Thoracic aorta (tissue), 2 donors: ENCODE measurements around the gene FANCL. TPM values are rescaled to one million over a fixed set of nuclear protein-coding genes. Genes with fewer than 3 reads are reported as not detected.
"Not testable (repeated sequence)": the region's sequence is repeated elsewhere in the genome, so short reads cannot be mapped to it uniquely, and the experiment has no call there.

Experiments
- ATAC-seq: fragments of 150-250 bp; one replicate; pipeline ENCODE4 v1.8.0; 2017; ENCODE audit warnings: low read depth; ENCODE audit not compliant: insufficient number of reproducible peaks, low FRiP score
- DNase-seq: peaks from one replicate; pipeline ENCODE4 v3.0.0-alpha.2; 2020; ENCODE audit warnings: low spot score
- H3K27ac ChIP-seq, 2 donors: fragments of 200-600 bp; sonication (generic); 1 replicate in 1 of 2; 2 replicates in 1 of 2; pipeline ENCODE4 v1.5.1; 2016; ENCODE audit warnings: mild to moderate bottlenecking in 2 of 2, moderate library complexity in 2 of 2
- H3K27me3 ChIP-seq: fragments of 200-600 bp; sonication (generic); replicated peaks from 2 replicates; pipeline ENCODE4 v1.6.0; 2016; ENCODE audit warnings: mild to moderate bottlenecking; ENCODE audit not compliant: insufficient read depth
- H3K36me3 ChIP-seq: fragments of 200-600 bp; sonication (generic); one replicate; pipeline ENCODE4 v1.5.1; 2016
- H3K4me1 ChIP-seq, 2 donors: fragments of 200-600 bp; sonication (generic); 1 replicate in 1 of 2; 2 replicates in 1 of 2; pipeline versions ENCODE4 v1.5.1 to v1.6.0; 2016; ENCODE audit warnings: low read depth in 2 of 2, mild to moderate bottlenecking in 1 of 2; ENCODE audit not compliant: control insufficient read depth in 1 of 2
- H3K4me3 ChIP-seq: fragments of 200-600 bp; sonication (generic); 2 replicates; pipeline ENCODE4 v1.5.1; 2016; ENCODE audit warnings: mild to moderate bottlenecking
- H3K9me3 ChIP-seq: fragments of 200-600 bp; sonication (generic); 2 replicates; pipeline ENCODE4 v1.5.1; 2016
- total RNA-seq, 2 donors: library from RNA; depleted of rRNA; stranded (reverse); fragments of >200 nt; gene quantifications; one replicate each; pipeline versions ENCODE4 v1.1.0 to v1.2.3, GENCODE V29; 2016
- TF ChIP-seq, protein P1 (sequence below): fragments of 200-600 bp; sonication (generic); IDR thresholded peaks from one replicate; pipeline ENCODE4 v1.5.1; 2019; ENCODE audit warnings: antibody characterized with exemption

FANCL gene
- total RNA-seq, 2 donors from 2014 or later = 16.5 to 20.2 TPM

DNA sequence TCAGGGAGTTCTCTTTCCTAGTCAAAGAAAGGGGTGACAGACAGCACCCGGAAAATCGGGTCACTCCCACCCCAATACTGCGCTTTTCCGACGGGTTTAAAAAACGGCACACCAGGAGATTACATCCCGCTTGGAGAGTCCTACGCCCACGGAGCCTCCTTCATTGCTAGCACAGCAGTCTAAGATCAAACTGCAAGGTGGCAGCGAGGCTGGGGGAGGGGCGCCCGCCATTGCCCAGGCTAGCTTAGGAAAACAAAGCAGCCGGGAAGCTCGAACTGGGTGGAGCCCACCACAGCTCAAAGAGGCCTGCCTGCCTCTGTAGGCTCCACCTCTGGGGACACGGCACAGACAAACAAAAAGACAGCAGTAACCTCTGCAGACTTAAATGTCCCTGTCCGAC is 69.3 kb downstream of the FANCL start:
- not testable (repeated sequence) for ATAC-seq, DNase-seq, H3K27me3 ChIP-seq, H3K27ac ChIP-seq, H3K4me1 ChIP-seq, H3K36me3 ChIP-seq, H3K4me3 ChIP-seq, H3K9me3 ChIP-seq

DNA sequence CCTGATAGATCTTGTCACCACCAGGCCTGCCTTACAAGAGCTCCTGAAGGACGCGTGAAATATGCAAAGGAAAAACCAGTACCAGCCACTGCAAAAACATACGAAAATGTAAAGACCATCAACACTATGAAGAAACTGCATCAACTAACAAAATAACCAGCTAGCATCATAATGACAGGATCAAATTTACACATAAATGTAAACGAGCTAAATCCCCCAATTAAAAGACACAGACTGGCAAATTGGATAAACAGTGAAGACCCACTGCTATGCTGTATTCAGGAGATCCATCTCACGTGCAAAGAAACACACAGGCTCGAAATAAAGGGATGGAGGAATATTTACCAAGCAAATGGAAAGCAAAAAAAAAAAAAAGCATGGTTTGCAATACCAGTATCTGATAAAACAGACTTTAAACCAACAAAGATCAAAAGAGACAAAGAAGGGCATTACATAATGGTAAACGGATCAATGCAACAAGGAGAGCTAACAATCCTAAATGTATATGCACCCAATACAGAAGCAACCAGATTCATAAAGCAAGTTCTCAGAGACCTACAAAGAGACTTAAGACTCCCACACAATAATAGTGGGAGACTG is 70.7 kb downstream of the FANCL start:
- H3K9me3 ChIP-seq, ATAC-seq, H3K4me1 ChIP-seq, H3K36me3 ChIP-seq, H3K4me3 ChIP-seq, H3K27me3 ChIP-seq, DNase-seq, H3K27ac ChIP-seq: not testable (repeated sequence)

DNA sequence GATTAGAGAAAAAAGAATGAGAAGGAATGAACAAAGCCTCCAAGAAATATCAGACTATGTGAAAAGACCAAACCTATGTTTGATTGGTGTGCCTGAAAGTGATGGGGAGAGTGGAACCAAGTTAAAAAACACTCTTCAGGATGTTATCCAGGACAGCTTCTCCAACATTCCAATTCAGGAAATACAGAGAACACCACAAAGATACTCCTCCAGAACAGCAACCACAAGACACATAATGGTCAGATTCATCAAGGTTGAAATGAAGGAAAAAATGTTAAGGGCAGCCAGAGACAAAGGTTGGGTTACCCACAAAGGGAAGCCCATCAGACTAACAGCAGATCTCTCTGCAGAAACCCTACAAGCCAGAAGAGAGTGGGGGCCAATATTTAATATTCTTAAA is 71.3 kb downstream of the FANCL start:
- H3K27me3 ChIP-seq, H3K27ac ChIP-seq, H3K9me3 ChIP-seq, ATAC-seq, H3K4me1 ChIP-seq, H3K4me3 ChIP-seq, DNase-seq, H3K36me3 ChIP-seq: not testable (repeated sequence)

DNA sequence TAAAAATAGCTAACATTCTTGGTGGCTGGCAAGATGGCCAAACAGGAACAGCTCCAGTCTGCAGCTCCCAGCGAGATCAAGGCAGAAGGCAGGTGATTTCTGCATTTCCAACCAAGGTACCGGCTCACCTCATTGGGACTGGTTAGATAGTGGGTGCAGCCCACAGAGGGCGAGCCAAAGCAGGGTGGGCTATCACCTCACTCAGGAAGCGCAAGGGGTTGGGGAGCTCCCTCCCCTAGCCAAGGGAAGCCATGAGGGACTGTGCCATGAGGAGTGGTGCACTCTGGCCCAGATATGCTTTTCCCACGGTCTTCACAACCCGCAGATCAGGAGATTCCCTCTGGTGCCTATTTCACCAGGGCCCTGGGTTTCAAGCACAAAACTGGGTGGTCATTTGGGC is 73.0 kb downstream of the FANCL start:
- not testable (repeated sequence) for DNase-seq, H3K27me3 ChIP-seq, H3K9me3 ChIP-seq, ATAC-seq, H3K27ac ChIP-seq, H3K4me3 ChIP-seq, H3K36me3 ChIP-seq, H3K4me1 ChIP-seq

DNA sequence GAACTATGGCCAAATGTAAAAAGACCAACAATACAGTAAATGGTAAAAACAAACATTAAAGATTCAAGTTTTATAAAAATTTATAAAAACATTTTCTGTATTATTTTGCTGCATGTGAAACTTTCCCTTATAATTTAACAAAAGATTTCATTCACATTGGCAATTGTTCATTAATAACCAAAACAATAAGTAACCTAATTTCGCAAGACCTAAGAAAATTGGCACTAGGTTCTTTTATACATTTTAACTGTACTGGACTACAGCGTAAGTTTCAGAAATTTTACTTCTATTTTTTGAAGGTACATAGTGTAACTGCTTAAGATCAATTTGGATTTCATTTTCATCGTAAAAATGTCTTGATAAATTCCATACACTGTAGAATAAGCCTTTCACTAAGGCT is 77.2 kb downstream of the FANCL start:
- Histone ChIP-seq H3K27me3 (no peaks in the 10 kb centered on the region), H3K4me1 (no peaks in the 10 kb centered on the region), H3K27ac (no peak overlapping the region), H3K4me3 (no peak overlapping the region), H3K9me3 (no peaks in the 10 kb centered on the region), H3K36me3 (peaks cover 6% of the 10 kb centered on the region)
- DNase-seq (no peak), ATAC-seq (no peak)
- TF ChIP-seq, protein P1, sequence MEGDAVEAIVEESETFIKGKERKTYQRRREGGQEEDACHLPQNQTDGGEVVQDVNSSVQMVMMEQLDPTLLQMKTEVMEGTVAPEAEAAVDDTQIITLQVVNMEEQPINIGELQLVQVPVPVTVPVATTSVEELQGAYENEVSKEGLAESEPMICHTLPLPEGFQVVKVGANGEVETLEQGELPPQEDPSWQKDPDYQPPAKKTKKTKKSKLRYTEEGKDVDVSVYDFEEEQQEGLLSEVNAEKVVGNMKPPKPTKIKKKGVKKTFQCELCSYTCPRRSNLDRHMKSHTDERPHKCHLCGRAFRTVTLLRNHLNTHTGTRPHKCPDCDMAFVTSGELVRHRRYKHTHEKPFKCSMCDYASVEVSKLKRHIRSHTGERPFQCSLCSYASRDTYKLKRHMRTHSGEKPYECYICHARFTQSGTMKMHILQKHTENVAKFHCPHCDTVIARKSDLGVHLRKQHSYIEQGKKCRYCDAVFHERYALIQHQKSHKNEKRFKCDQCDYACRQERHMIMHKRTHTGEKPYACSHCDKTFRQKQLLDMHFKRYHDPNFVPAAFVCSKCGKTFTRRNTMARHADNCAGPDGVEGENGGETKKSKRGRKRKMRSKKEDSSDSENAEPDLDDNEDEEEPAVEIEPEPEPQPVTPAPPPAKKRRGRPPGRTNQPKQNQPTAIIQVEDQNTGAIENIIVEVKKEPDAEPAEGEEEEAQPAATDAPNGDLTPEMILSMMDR = no peak

DNA sequence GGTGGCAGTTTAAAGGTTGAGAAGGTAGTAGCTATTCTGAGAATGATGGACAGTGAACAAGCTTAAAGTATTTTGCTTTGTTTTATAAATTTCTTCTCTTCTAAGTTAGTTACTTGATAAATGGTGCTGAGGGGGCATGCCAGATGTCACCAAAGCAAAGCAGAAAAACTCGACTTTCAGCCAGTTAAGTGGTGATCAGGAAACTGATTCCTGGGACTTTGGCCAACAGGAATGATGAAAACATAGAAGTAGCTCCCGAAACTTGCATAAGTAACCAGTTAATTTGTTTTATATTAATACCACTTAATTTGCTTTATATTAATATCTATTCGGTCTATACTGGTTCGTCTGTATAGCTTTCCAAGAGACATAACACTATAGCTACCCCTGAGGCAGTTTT is 82.6 kb downstream of the FANCL start:
- H3K9me3 ChIP-seq = no peaks in the 10 kb centered on the region
- DNase-seq (no peak), ATAC-seq (no peak)
- H3K4me1 ChIP-seq = no peaks in the 10 kb centered on the region
- H3K27me3 ChIP-seq = no peaks in the 10 kb centered on the region
- H3K27ac ChIP-seq = no peak overlapping the region
- peaks cover 6% of the 10 kb centered on the region for H3K36me3 ChIP-seq
- no peak overlapping the region for H3K4me3 ChIP-seq
- TF ChIP-seq, protein P1 = no peak

DNA sequence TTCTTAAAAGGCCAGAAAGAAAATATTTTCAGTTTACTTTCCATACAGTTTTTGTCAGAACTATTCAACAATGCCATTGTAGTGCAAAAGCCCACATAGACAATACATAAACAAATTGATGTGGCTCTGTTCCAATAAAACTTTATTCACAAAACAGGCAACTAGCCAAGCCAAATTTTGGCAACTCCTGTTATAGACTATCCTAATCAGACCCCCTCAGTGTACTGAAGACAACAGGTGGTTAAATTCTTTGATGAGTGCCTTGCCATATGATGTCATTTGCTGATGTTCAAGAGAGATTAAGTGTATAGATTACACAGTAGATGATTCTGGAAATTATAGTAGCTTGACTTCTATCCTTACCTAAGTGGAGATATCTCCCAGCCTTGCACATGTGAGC is 83.4 kb downstream of the FANCL start:
- Histone ChIP-seq H3K36me3 (peaks cover 6% of the 10 kb centered on the region), H3K27ac (no peak overlapping the region), H3K27me3 (no peaks in the 10 kb centered on the region), H3K9me3 (no peaks in the 10 kb centered on the region), H3K4me3 (no peak overlapping the region), H3K4me1 (no peaks in the 10 kb centered on the region)
- DNase-seq = no peak
- no peak for ATAC-seq
- TF ChIP-seq, protein P1 = no peak
